Measurements from ENCODE around the gene USP53. TPM values are rescaled to one million over a fixed set of nuclear protein-coding genes. Genes with fewer than 3 reads are reported as not detected.

Gene USP53
- total and polyA plus RNA-seq, 10 of the 15 experiments (the other 5 are each of a cell fraction or from before 2014, with no cell fraction given) = 0.23 to 4.0 (median 2.7) TPM

DNA sequence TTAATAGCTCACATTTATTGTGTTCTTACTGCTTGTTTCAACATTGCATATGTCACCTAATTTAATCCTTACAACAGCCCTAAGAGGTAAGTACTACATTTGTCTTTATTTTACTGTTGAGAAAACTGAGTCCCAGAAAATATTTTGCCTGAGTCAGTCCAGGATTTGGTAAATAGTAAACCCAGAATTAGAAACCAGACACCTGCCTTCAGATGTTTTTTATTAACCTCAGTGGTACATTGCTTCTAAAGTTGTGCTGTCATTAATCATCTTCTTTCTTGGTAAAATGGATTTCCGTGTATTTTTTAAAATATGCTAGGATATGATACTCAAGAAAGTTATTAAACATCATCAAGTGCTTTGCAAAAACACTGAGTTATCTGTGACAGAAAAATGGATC lies 31.4 kb downstream of the USP53 start:
- in situ Hi-C loops (cut with MboI) = no loop called here
- H2AFZ ChIP-seq (ENCODE audit: control insufficient read depth, low read depth, low read length) = no peak overlapping the region
- DNase-seq (ENCODE audit: low read depth, low spot score) (no peak), FAIRE-seq (no peak), ATAC-seq (no peak)
- H3K4me3 ChIP-seq = no peak overlapping the region
- SMC1A ChIA-PET (ENCODE audit: uncharacterized antibody, unreplicated experiment) = no interaction called here
- intact Hi-C loops (cut with micrococcal nuclease; ENCODE audit: unreplicated experiment) = no loop called here
- CTCF ChIA-PET = no interaction called here
- no peaks in the 10 kb centered on the region for H3K27me3 ChIP-seq (replicated peaks in 1 of 2; ENCODE audit: control insufficient read depth in 2 of 2, insufficient read depth in 2 of 2, low read length in 1 of 2)
- WGBS (ENCODE audit: insufficient coverage, insufficient replicate concordance, low lambda C conversion rate, missing lambda C conversion rate) = 47% methylated on average over 1 of the region's 1 CpG
- no peaks in the 10 kb centered on the region for H3K36me3 ChIP-seq (ENCODE audit: control insufficient read depth in 2 of 2, insufficient read depth in 2 of 2, low read length in 1 of 2)
- no peaks in the 10 kb centered on the region for H3K4me1 ChIP-seq (ENCODE audit: control insufficient read depth, insufficient read depth, low read length)
- H3K4me2 ChIP-seq (ENCODE audit: control insufficient read depth, insufficient read depth) = no peak overlapping the region
- POLR2A ChIA-PET = no interaction called here
- H4K20me1 ChIP-seq (ENCODE audit: control insufficient read depth, insufficient read depth) = no peaks in the 10 kb centered on the region
- H3K9ac ChIP-seq (ENCODE audit: control insufficient read depth, insufficient read depth, low read length) = no peak overlapping the region
- RAD21 ChIA-PET (ENCODE audit: unreplicated experiment) = no interaction called here
- no peak overlapping the region for H3K27ac ChIP-seq (ENCODE audit: control insufficient read depth, insufficient read depth)
- no peaks in the 10 kb centered on the region for H3K9me3 ChIP-seq (replicated peaks; ENCODE audit: control insufficient read depth, insufficient read depth, low read length)
- BruUV-seq (replicated peaks) = no TSS peak
- no peaks in the 10 kb centered on the region for H3K79me2 ChIP-seq (ENCODE audit: control insufficient read depth, insufficient read depth, low read length)
- TF ChIP-seq BACH1 (IDR thresholded peaks at IDR 0.05; ENCODE audit: borderline replicate concordance) (no peak), NKRF (conservative IDR thresholded peaks at IDR 0.05) (no peak), SIN3A (IDR thresholded peaks at IDR 0.05; ENCODE audit: low read depth, low read length) (no peak), PAX8 (IDR thresholded peaks at IDR 0.05) (no peak), NR2C1 (IDR thresholded peaks at IDR 0.05) (no peak), SUZ12 (IDR thresholded peaks at IDR 0.05; ENCODE audit: unreplicated experiment) (no peak), RAD51 (IDR thresholded peaks at IDR 0.05) (no peak), RB1 (IDR thresholded peaks at IDR 0.05; ENCODE audit: borderline replicate concordance) (no peak), CTCF (IDR thresholded peaks at IDR 0.05 in 2 of 3, conservative IDR thresholded peaks at IDR 0.05 in 1 of 3; ENCODE audit: control insufficient read depth in 2 of 3, extremely low read depth in 1 of 3, insufficient read depth in 1 of 3, low read depth in 3 of 3, low read length in 3 of 3) (no peak), JUNB (IDR thresholded peaks at IDR 0.05) (no peak), ZNF592 (IDR thresholded peaks at IDR 0.05) (no peak), MEF2A (IDR thresholded peaks at IDR 0.05; ENCODE audit: insufficient read depth, low read depth, low read length) (no peak), USF2 (IDR thresholded peaks at IDR 0.05; ENCODE audit: borderline replicate concordance, low read depth, low read length) (no peak), NR2F1 (conservative IDR thresholded peaks at IDR 0.05) (no peak), RUNX3 (IDR thresholded peaks at IDR 0.05; ENCODE audit: low read length) (no peak), HDAC2 (IDR thresholded peaks at IDR 0.05) (no peak), GATAD2B (conservative IDR thresholded peaks at IDR 0.05; ENCODE audit: low read depth) (no peak), YY1 (IDR thresholded peaks at IDR 0.05; ENCODE audit: low read depth, low read length) (no peak)

Measured in GM12878 (cell line).